Measurements from ENCODE around the gene ARHGEF5.
"Not testable (repeated sequence)": the region's sequence is repeated elsewhere in the genome, so short reads cannot be mapped to it uniquely, and the experiment has no call there.

DNA sequence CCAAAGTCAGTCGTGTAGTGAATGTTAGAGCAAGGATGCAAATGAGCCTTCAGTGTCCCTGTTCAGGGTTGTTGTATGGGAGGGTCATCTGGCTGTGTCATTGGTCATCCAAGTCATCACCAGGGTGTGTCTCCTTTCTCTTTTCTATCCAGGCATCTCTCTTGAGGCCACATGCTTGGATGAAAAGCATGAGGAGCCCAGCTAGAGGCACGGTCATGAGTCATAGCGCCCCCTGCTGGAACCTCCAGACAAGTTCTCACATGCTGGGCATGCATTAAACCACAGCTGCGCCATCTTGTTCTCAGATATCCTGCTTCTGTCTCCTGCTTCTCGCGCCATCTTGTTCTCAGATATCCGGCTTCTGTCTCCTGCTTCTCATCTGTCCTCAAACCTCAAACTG, 14.0 kb downstream of the ARHGEF5 start:
- not testable (repeated sequence) for TF ChIP-seq POLR2AphosphoS5 (IDR thresholded peaks at IDR 0.05; ENCODE audit: borderline replicate concordance, low read depth, low read length); EZH2 (IDR thresholded peaks at IDR 0.05)
